ENCODE data around the gene INMT.

INMT gene

GRCh38 chr7:30741289-30741688, 10.6 kb upstream of the INMT start:
- no peak overlapping the region for H3K18ac ChIP-seq (ENCODE audit: low read length)
- no peak overlapping the region for H3K4me3 ChIP-seq (ENCODE audit: low read length in 2 of 2)
- no peak overlapping the region for H3K27ac ChIP-seq (replicated peaks; ENCODE audit: low read length)
- no peak overlapping the region for H2AK5ac ChIP-seq (ENCODE audit: low read depth, low read length)
- H4K91ac ChIP-seq (ENCODE audit: low read depth, low read length, poor library complexity) = no peak overlapping the region
- no peak overlapping the region for H2BK15ac ChIP-seq (ENCODE audit: low read length)
- no peak for DNase-seq (ENCODE audit: low spot score)
- no peak overlapping the region for H2BK120ac ChIP-seq (ENCODE audit: low read depth, low read length)
- H3K4me2 ChIP-seq (ENCODE audit: insufficient read depth, low read length, poor library complexity, severe bottlenecking) = no peak overlapping the region
- H3K4me1 ChIP-seq (ENCODE audit: control insufficient read depth in 2 of 2, insufficient read depth in 1 of 2, low read depth in 1 of 2, low read length in 2 of 2) = no peaks in the 10 kb centered on the region
- WGBS, 2 donors (ENCODE audit: extremely low coverage in 2 of 2, insufficient read length in 2 of 2, insufficient replicate concordance in 1 of 2) = no CpG with 5 or more reads among the region's 8 CpGs
- no peaks in the 10 kb centered on the region for H3K79me1 ChIP-seq (ENCODE audit: low read depth, low read length)
- H2AFZ ChIP-seq (ENCODE audit: low read length) = no peak overlapping the region
- H3K36me3 ChIP-seq (replicated peaks in 1 of 2; ENCODE audit: control insufficient read depth in 2 of 2, insufficient read depth in 2 of 2, low read length in 2 of 2) = no peaks in the 10 kb centered on the region
- no peak overlapping the region for H3K23ac ChIP-seq (ENCODE audit: low read depth, low read length, poor library complexity)
- no peak overlapping the region for H3K9ac ChIP-seq (ENCODE audit: low read depth, low read length, poor library complexity)
- no peak overlapping the region for H3K4ac ChIP-seq (ENCODE audit: low read length)
- no peak overlapping the region for H4K8ac ChIP-seq (ENCODE audit: low read depth, low read length)
- no peaks in the 10 kb centered on the region for H3K9me3 ChIP-seq (replicated peaks in 1 of 2; ENCODE audit: control insufficient read depth in 2 of 2, insufficient read depth in 1 of 2, low read depth in 1 of 2, low read length in 2 of 2)
- no peak overlapping the region for H3K14ac ChIP-seq (ENCODE audit: low read length)
- no peak overlapping the region for H2BK12ac ChIP-seq (ENCODE audit: low read length)
- H3K27me3 ChIP-seq (ENCODE audit: control insufficient read depth in 3 of 3, insufficient read depth in 3 of 3, low read depth in 1 of 3, low read length in 3 of 3) = peaks cover 0 to 19% (median 0%) of the 10 kb centered on the region in 3 experiments
- no peak overlapping the region for H2BK5ac ChIP-seq (ENCODE audit: low read length)

- Histone ChIP-seq H3K79me1 (ENCODE audit: low read depth, low read length) (no peaks in the 10 kb centered on the region), H3K27ac (replicated peaks; ENCODE audit: low read length) (no peak overlapping the region), H4K91ac (ENCODE audit: low read depth, low read length, poor library complexity) (no peak overlapping the region), H3K27me3 (ENCODE audit: control insufficient read depth in 3 of 3, insufficient read depth in 3 of 3, low read depth in 1 of 3, low read length in 3 of 3) (peaks cover 0 to 19% (median 0%) of the 10 kb centered on the region in 3 experiments), H3K4ac (ENCODE audit: low read length) (no peak overlapping the region), H2BK15ac (ENCODE audit: low read length) (no peak overlapping the region), H2BK5ac (ENCODE audit: low read length) (no peak overlapping the region), H2AFZ (ENCODE audit: low read length) (no peak overlapping the region), H3K23ac (ENCODE audit: low read depth, low read length, poor library complexity) (no peak overlapping the region), H3K4me3 (ENCODE audit: low read length in 2 of 2) (no peak overlapping the region), H2BK12ac (ENCODE audit: low read length) (no peak overlapping the region), H4K8ac (ENCODE audit: low read depth, low read length) (no peak overlapping the region), H3K9me3 (replicated peaks in 1 of 2; ENCODE audit: control insufficient read depth in 2 of 2, insufficient read depth in 1 of 2, low read depth in 1 of 2, low read length in 2 of 2) (no peaks in the 10 kb centered on the region), H3K4me1 (ENCODE audit: control insufficient read depth in 2 of 2, insufficient read depth in 1 of 2, low read depth in 1 of 2, low read length in 2 of 2) (no peaks in the 10 kb centered on the region), H3K4me2 (ENCODE audit: insufficient read depth, low read length, poor library complexity, severe bottlenecking) (no peak overlapping the region), H3K36me3 (replicated peaks in 1 of 2; ENCODE audit: control insufficient read depth in 2 of 2, insufficient read depth in 2 of 2, low read length in 2 of 2) (no peaks in the 10 kb centered on the region), H3K18ac (ENCODE audit: low read length) (no peak overlapping the region), H3K9ac (ENCODE audit: low read depth, low read length, poor library complexity) (no peak overlapping the region), H3K14ac (ENCODE audit: low read length) (no peak overlapping the region), H2BK120ac (ENCODE audit: low read depth, low read length) (no peak overlapping the region), H2AK5ac (ENCODE audit: low read depth, low read length) (no peak overlapping the region)
- DNase-seq (ENCODE audit: low spot score) = no peak
- WGBS, 2 donors (ENCODE audit: extremely low coverage in 2 of 2, insufficient read length in 2 of 2, insufficient replicate concordance in 1 of 2) = no CpG with 5 or more reads among the region's 8 CpGs
Measured at GRCh38 chr7:30743371-30744074, 8.4 kb upstream of the INMT start.

- Histone ChIP-seq H2BK12ac (ENCODE audit: low read length) (no peak overlapping the region), H3K4ac (ENCODE audit: low read length) (no peak overlapping the region), H3K14ac (ENCODE audit: low read length) (no peak overlapping the region), H2BK15ac (ENCODE audit: low read length) (no peak overlapping the region), H3K9me3 (replicated peaks in 1 of 2; ENCODE audit: control insufficient read depth in 2 of 2, insufficient read depth in 1 of 2, low read depth in 1 of 2, low read length in 2 of 2) (no peaks in the 10 kb centered on the region), H2BK5ac (ENCODE audit: low read length) (no peak overlapping the region), H3K79me1 (ENCODE audit: low read depth, low read length) (no peaks in the 10 kb centered on the region), H2AK5ac (ENCODE audit: low read depth, low read length) (no peak overlapping the region), H2BK120ac (ENCODE audit: low read depth, low read length) (no peak overlapping the region), H3K4me3 (ENCODE audit: low read length in 2 of 2) (no peak overlapping the region), H3K36me3 (replicated peaks in 1 of 2; ENCODE audit: control insufficient read depth in 2 of 2, insufficient read depth in 2 of 2, low read length in 2 of 2) (no peaks in the 10 kb centered on the region), H3K27ac (replicated peaks; ENCODE audit: low read length) (no peak overlapping the region), H3K4me2 (ENCODE audit: insufficient read depth, low read length, poor library complexity, severe bottlenecking) (no peak overlapping the region), H3K18ac (ENCODE audit: low read length) (no peak overlapping the region), H3K27me3 (ENCODE audit: control insufficient read depth in 3 of 3, insufficient read depth in 3 of 3, low read depth in 1 of 3, low read length in 3 of 3) (peaks cover 0 to 19% (median 0%) of the 10 kb centered on the region in 3 experiments), H2AFZ (ENCODE audit: low read length) (no peak overlapping the region), H4K91ac (ENCODE audit: low read depth, low read length, poor library complexity) (no peak overlapping the region), H3K23ac (ENCODE audit: low read depth, low read length, poor library complexity) (no peak overlapping the region), H4K8ac (ENCODE audit: low read depth, low read length) (no peak overlapping the region), H3K4me1 (ENCODE audit: control insufficient read depth in 2 of 2, insufficient read depth in 1 of 2, low read depth in 1 of 2, low read length in 2 of 2) (no peaks in the 10 kb centered on the region), H3K9ac (ENCODE audit: low read depth, low read length, poor library complexity) (no peak overlapping the region)
- DNase-seq (ENCODE audit: low spot score) = no peak
- WGBS, 2 donors (ENCODE audit: extremely low coverage in 2 of 2, insufficient read length in 2 of 2, insufficient replicate concordance in 1 of 2) = no CpG with 5 or more reads among the region's 12 CpGs
Measured at GRCh38 chr7:30744075-30744417, 7.9 kb upstream of the INMT start.

- Histone ChIP-seq H3K9me3 (replicated peaks in 1 of 2; ENCODE audit: control insufficient read depth in 2 of 2, insufficient read depth in 1 of 2, low read depth in 1 of 2, low read length in 2 of 2) (peaks cover 0 to 2% of the 10 kb centered on the region in 2 donors), H3K18ac (ENCODE audit: low read length) (no peak overlapping the region), H3K79me1 (ENCODE audit: low read depth, low read length) (no peaks in the 10 kb centered on the region), H3K14ac (ENCODE audit: low read length) (no peak overlapping the region), H2AFZ (ENCODE audit: low read length) (no peak overlapping the region), H3K36me3 (replicated peaks in 1 of 2; ENCODE audit: control insufficient read depth in 2 of 2, insufficient read depth in 2 of 2, low read length in 2 of 2) (no peaks in the 10 kb centered on the region), H2BK15ac (ENCODE audit: low read length) (no peak overlapping the region), H2BK5ac (ENCODE audit: low read length) (no peak overlapping the region), H2AK5ac (ENCODE audit: low read depth, low read length) (no peak overlapping the region), H3K27ac (replicated peaks; ENCODE audit: low read length) (no peak overlapping the region), H4K8ac (ENCODE audit: low read depth, low read length) (no peak overlapping the region), H2BK120ac (ENCODE audit: low read depth, low read length) (no peak overlapping the region), H4K91ac (ENCODE audit: low read depth, low read length, poor library complexity) (no peak overlapping the region), H3K4me3 (ENCODE audit: low read length in 2 of 2) (no peak overlapping the region), H3K4me1 (ENCODE audit: control insufficient read depth in 2 of 2, insufficient read depth in 1 of 2, low read depth in 1 of 2, low read length in 2 of 2) (no peaks in the 10 kb centered on the region), H3K9ac (ENCODE audit: low read depth, low read length, poor library complexity) (no peak overlapping the region), H3K4ac (ENCODE audit: low read length) (no peak overlapping the region), H3K23ac (ENCODE audit: low read depth, low read length, poor library complexity) (no peak overlapping the region), H3K4me2 (ENCODE audit: insufficient read depth, low read length, poor library complexity, severe bottlenecking) (no peak overlapping the region), H3K27me3 (ENCODE audit: control insufficient read depth in 3 of 3, insufficient read depth in 3 of 3, low read depth in 1 of 3, low read length in 3 of 3) (peaks cover 0 to 25% (median 0%) of the 10 kb centered on the region in 3 experiments), H2BK12ac (ENCODE audit: low read length) (no peak overlapping the region)
- WGBS, 2 donors (ENCODE audit: extremely low coverage in 2 of 2, insufficient read length in 2 of 2, insufficient replicate concordance in 1 of 2) = no CpG with 5 or more reads among the region's 6 CpGs
- DNase-seq (ENCODE audit: low spot score) = no peak
Measured at GRCh38 chr7:30745261-30745941, 6.5 kb upstream of the INMT start.
